GM18870 (cell line): ENCODE measurements around the gene HERPUD1.

Experiments used
- ATAC-seq: cut with Tn5 transposase; IDR thresholded peaks from one replicate; pipeline ENCODE4 v1.9.1; 2021; ENCODE audit warnings: moderate library complexity; ENCODE audit not compliant: unreplicated experiment

The HERPUD1 gene

DNA sequence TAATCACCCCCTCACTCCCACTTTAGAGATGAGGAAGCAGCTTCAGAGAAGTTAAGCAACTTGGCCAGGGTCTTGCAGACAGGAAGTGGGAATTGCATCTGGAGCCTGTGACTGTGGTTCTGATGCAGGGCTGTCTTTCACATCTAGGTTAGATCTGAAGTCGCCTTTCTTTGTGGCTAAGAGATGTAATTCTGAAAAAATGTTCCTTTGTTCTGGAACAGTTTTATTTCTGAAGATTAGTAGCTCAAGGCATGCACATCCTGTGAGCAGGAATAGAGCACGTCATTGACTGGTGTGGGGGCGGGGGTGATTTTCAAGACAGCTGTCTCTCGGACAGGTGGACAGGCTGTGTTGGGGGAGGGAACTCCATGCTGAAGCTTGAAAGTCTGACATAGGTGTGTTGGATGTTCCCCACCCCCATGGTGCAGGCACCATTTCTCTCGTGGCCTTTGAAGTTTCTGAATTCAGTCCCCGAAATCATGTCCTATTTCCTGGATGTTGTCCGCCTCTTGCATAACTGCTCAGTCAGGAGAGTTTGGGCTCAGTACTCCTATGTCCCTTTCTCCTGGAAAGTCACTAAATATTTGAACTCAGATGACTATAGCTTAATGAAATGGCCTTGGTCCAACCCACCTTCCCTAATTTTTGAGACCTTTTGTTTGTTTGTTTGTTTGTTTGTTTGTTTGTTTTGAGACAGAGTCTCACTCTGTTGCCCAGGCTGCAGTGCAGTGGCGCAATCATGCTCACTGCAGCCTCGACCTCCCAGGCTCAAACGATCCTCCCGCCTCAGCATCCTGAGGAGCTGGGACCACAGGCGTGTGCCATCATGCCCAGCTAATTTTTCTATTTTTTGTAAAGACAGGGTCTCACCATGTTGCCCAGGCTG, 21.0 kb upstream of the HERPUD1 start:
- no peak for ATAC-seq

DNA sequence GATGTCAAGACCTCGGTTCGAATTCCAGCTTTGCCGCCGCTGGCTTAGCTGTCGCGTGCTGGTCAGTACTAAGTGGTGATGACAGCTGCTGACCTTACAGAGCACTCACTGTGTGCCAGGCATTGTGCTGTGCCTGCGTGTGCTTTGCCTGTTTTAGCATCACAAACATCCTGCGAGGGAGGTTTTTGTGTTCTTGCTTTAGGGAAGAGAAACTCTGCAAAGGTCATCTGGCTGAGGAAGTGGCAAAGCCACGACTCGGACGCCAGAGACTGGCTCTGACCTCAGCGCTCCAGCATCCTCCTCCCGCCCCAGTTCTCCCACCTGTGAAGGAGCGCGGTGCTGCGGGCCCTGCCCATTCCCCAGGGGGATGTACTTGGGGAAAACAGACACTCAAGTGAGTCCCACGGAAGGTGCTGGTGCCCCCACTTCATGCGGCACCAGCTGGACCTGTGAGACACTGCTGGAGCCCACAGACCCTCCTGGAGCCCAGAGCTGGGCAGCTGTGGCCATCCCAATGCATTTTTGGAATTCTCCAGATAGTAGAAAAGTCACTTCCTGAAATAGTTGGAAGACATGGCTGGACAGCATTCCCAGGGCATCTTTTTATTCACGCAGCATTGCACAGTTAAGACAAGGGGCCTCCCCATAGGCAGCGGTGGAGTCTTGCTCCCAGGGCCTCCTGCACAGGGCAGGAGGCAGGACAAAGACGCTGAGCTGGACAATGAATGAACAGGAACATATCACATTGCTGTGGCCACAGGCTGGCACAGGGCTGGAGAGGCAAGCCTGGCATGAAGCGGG, 20.0 kb upstream of the HERPUD1 start:
- peak; percentile 57 for ATAC-seq

DNA sequence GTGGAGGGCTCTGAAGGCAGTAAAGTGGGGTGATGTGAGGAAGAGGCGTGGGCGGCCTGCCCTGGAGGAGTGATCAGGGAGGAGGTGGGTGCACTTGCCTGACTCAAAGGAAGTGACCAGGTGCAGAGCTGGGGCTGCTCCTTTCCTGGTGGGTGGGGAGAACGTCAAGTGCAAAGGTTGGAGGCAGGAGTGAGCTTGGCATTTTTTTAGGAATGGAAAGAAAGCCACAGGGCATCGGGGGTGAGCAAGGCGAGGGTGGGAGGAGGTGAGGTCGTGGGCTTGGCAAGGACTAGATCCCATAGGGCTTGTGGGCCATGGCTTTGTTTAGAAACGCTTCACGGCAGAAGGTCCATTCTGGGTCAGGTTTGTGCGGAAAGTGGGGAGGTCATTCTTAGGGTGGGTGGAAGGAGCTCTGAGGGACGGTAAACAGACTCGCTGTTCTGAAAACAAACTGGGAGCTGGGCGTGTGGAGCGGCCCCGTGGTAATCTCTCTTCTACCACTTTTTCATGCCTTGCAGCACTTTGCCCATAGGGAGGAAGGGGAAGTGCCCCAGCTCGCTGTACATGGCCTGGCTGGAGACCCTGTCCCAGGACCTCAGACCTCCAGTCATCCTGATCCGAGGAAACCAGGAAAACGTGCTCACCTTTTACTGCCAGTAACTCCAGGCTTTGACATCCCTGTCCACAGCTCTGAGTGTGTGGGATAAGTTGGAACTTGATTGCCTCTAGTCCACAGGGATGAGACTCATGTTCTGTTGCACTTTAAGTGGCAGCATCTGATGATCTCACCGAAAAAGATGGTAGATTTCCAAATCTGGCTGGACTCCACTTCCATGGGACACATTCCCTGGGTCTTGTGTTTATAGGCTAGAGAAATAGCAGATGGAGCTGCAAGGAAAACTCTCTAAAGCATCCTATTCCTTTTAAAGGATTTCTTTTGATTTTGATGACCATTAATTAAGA, 18.9 kb upstream of the HERPUD1 start:
- no peak for ATAC-seq

DNA sequence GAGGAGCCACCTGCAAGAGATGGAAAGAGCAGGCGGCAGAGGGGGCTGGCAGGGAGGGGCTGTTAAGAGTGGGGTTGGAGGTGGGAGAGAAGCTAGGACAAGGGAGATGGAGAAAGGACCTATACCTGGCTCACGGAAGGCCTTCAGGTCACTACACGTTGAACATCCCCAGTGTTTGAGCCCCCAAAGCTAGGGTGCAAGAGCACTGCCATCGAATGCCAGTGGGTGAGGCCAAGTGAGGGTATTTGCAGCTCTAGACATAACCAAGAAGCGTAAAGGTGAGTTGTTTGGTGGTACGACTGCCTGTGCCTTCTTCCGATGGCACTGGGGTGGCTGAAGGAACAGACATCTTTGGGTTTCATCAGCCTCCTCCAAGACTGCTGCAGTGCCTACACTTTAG, 17.0 kb upstream of the HERPUD1 start:
- ATAC-seq = no peak

DNA sequence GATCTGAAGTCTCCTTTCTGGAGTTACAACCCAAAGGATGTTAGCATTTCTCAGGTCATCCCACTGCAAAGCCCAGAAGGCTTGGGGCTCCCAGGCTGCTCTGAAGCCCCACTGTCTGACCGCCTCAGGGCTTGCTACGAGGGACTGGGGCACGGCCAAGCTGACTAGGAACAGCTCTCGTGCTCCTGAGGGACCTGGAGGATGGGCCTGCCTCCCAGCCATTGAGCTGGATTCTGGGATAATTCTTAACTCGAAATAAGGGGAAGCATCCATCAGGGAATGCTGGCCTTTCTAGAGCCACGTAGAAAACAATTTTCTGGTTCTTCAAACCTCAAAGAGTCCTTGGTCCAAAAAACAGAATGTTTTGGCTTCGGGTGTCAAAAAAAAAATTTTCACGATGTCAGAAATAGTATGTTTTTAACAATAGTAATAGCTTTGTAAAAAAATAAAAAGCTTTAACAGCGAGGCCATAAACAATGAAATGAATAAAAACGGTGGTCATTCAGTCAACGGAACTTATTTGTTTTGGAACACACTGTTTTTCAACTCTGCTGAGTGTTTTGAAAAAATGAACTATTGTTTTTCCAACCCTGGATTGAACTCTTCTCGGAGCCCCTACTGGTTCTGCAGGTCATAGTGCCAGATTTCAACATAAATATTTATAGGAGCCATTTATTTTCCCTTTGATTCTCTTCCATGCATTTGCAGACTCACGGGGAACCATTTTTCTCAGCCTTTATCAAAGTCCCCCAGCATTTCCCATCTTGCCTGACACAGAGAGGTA, 16.4 kb upstream of the HERPUD1 start:
- no peak for ATAC-seq

DNA sequence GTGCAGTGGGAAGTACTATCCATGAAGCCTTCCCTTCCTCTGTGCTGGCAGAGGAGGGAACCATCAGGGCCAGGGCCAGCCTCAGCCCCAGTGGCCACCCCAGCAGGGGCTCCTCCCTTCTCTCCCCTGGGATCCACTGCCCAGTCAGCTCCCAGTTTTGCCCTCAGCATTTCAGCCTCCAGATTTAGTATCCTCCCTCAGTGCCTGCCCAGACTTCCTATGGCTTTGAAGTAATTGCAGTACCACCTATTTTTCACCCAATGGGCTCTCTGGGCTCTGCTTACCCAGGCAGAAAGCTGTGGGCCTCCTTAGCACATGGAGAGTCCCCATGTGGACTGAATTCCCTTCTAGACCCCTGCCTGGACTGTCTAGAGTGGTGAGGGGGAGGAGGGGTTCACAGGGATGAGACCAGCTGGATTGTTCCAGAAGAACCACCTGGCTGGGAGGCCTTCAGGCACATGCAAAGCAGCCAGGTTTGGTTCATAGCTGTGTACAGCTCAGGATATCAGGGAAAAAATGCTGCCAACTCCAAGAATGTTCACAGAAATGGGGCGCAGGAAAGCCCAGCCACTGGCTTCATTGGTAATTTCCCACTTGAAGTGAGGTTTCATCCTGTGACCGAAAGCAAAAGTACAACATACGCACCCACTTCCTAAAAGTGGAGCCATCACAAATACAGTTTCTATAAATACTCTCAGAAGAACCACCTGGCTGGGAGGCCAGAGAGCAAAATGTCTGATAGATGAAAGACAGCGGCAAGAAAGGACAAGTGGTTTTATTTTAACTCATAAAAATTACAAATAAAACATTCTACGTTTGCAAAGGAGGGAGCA, 15.2 kb upstream of the HERPUD1 start:
- ATAC-seq = peak; percentile 82

DNA sequence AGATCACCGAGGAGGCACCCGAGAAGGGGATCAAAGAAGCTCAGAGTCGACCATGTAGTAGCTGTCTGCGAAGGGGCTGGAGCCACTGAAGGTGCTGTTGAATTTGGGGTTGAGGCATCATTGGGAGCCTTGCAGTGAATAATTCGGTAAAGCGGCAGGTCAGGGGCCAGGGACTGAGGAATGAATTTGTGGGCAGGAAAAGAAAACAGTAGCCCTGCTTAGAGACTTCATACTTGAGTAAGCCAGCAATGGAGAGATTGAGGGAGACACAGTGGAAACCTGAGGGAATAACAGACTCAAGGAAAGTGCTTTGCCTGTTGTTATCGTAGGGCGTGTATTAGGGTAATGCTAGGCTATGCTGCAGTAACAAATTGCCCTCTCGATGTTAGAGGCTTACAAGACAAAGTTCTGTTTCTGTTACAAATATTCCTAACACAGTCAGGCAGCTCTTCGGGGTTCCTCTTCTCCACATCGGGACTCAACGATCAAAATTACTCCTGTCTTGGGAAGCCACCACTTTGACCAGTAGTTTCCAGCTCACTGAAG, 13.4 kb upstream of the HERPUD1 start:
- ATAC-seq = no peak

DNA sequence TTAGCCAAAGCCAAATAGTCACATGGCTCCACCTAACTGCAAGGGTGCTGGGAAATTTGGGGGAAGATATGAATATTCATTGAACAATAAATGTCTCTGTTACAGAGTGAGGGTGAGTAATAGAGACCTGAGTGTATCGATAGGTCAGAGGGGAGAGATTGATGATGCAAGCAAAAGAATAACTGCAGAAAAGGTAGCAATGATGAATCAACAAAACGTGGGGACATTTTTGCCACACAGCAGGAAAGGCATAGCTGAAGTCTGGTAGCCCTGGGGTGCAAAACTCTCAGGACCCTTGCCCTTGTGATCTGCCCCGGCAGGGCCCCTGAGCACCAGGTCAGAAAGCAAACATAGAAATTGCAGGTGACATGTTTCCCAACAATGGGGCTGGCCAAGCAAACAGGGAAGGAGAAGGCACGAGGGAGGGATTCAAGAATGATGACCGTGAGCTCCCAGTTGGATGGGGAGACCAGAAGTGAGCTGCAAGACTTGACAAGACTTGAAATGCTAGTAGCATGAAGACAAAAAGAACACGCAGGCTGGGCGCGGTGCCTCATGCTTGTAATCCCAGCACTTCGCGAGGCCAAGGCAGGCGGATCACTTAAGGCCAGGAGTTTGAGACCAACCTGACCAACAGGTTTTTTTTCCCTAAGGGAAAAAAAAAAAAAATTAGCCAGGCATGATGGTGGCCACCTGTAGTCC, 12.7 kb upstream of the HERPUD1 start:
- ATAC-seq = no peak

DNA sequence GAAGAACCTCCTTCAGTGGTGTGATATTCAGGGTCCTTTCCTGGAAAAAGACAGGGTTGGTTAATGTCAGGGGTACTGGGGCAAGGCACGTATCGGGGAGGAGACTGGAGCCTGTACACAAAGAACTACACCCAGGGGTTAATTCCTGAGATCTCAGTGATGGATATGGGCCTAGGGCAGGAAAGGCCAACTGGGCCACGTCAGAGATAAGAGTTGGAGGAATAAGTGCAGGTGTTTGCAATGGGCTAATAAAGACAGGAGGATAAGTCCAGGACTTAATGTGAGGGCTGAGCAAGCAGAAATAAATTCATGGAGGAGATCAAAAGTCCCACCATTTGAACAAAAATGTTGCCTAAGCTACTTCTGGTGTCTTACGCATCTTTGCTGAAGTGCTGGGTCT, 10.4 kb upstream of the HERPUD1 start:
- no peak for ATAC-seq

DNA sequence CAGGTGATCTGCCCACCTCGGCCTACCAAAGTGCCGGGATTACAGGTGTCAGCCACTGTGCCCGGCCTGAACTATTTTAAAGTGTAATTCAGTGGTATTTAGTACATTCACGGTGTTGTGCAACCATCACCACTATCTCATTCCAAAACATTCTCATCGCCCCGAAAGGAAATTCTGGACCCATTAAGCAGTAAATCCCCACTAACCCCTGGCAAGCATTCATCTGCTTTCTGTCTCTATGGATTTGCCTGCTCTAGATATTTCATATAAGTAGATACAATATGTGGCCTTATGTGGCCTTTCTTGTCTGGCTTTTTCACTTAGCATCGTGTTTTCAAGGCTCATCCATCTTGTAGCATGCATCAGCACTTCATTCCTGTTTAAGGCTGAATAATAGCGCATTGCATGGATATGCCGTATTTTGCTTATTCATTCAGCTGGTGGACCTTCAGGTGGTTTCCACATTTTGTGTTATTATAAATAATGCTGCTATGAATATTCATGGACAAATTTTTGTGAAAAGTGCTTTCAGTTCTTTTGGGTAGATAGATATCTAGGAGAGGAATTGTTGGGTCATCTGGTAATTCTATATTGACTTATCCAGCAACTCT, 8.4 kb upstream of the HERPUD1 start:
- no peak for ATAC-seq

DNA sequence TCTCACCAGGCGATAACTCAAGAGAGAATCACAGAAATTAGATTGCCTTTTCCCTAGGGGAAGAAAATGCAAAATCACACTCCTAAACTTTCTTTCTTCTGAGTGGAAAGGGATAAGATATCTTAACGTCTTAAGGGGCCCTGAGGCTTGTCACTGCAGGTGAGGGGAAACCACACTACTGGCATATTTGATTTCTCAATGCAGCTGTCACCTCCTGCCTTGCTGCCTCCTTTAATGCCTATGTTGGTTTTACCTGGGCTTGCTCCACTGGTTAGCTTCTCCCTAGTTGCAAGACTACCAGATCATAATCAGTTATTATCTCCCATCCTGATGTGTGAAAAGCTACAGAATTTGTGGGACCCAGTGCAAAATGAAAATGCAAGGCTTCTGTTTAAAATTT, 4.5 kb upstream of the HERPUD1 start:
- ATAC-seq = no peak

DNA sequence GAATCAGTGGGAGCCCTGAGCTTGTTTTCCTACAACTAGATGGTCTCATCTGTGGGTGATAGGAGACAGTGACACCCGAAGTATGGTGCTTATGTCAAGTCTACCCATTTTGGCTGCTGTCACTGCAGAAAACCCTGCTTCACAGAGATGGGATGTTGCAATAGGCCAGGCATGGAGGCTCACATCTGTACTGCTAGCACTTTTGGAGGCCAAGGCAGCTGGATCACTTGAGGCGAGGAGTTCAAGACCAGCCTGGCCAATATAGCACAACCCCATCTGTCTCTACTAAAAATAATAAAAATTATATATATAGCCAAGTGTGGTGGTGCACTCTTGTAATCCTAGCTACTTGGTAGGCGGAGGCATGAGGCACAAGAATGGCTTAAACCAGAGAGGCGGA, 2.3 kb upstream of the HERPUD1 start:
- ATAC-seq = no peak

DNA sequence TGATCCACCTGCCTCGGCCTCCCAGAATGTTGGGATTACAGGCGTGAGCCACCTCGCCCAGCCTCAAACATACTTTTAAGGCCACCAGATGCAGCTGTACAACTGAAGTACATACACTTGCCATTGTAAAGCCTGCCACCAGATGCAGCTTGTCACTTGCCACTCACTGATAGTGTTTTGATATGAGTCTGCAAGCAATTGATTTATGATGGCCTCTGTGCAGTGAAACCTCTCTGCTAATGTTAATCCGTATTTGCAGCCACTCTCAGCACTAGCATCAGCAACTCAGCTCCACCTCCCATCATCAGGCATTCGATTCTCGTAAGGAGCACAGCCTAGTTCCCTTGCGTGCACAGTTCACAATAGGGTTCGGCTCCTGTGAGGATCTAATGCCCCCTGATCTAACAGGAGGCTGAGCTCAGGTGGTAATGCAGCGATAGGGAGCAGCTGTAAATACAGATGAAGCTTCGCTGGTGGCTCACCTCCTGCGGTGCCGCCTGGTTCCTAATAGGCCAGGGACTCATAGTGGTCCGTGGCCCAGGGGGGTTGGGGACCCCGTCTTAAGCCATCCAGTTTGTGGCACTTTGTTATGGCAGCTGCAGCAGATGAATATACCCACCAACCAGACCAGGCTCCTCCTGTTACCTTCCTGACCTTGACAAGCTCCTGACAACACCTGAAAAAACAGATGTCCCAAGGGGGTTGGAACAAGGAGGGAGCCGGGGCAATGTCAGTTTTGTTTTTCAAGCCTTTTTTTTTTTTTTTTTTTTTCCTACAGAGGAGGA, 1.3 kb upstream of the HERPUD1 start:
- ATAC-seq = no peak

DNA sequence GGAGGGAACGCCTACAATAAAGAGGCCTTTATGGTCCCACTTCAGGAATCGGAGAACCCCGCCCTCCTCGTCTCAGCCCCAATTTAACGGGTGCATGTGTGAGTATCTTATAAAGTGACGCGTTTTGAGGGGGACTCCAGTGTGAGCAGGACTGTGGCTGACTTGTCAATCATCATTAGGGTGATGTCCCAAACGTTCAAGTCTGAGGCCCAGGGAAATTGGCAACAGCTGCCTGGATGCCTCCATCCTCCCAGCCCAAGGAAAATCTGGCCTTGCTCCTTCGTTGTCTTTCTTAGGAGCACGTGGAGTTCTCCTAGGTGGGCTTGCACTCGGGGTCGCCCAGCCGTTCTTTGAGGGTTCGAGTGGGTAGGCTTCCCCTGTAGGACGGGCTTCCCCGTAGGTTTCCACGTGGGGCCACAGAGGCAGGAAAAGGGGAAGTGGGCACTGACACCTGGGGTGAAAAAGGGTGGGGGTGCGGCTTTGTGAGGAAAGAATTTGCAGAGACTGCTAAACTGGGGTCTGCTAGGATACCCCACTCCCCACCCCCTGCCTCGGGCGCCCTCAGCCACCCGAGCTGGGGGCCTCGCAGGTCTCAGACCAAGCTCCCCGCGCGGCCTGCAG, 561 bp upstream of the HERPUD1 start:
- ATAC-seq = peak; percentile 35

DNA sequence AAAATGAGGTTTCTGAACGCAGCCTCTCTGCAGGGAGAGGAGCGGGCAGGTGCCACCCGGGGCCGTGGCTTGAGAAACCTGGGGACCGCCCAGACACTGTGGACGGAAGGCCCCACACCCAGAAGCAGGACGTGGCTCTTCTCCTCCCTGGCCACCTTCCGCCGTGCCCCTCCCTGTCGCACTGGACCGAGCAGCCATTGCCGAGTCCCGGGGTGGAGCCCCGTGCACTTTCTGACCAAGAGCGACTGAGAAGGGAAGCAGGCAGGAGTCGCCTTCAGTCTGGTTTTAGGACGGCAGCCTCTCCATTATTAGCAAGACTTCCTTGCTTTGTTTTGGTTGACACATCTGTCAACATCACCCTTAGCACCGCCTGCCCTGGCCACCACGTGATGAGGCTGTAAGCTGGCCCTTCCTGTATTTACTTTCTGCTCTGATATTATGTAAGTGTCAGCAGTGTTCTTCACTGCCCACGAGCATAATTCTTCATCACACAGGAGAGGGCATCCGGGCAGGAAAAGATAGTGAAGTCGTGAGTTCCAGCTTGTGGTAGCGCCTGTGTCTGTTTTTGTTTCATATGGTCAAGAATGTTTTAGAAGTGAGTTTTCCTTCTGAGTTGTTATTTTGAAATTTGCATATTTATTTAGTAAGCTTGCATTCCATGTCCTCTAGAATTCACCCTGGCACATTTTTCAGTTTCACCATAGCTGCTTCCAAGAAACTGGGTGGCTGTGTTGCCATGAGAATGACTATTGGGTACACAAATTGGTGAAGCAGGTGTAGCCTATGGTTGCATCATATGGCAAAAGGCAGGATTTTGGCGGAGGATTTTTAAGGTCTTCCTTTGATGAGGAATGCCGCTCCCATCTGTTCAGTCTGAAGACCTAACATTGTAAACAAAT, 1.0 kb downstream of the HERPUD1 start:
- peak; percentile 16 for ATAC-seq
